NCI-H345 (cell line): ENCODE data around the gene WDR90.

ENCODE experiments used
- DNase-seq: peaks from one replicate; lab custom pipeline; 2025; lab: John Stamatoyannopoulos, UW

The WDR90 gene

DNA sequence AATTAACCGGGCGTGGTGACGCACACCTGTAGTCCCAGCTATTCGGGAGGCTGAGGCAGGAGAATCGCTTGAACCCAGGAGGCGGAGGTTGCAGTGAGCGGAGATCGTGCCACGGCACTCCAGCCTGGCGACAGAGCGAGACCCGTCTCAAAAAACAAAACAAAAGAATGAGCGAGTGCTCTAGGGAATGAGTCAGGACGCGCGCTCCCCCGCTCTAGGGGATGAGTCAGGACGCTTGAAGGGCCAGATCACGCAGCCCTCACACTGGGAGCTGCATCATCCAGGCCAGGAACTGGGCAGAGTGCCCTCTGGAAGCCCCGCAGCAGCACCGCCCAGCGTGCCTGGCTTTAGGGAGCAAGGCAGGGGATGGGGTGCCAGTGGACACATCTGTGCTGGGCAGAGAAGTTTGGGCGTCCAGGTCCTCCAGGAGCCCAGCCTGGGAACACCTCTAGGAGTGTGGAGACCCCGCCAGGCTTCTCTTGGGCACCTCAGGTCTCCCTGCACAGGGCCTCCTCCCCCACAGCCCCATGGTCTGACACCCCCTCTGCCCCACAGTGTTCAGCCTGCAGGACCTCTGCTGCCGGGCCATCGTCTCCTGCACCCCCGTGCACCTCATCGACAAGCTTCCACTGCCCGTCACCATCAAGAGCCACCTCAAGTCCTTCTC lies 22.2 kb upstream of the WDR90 start:
- DNase-seq: no peak

DNA sequence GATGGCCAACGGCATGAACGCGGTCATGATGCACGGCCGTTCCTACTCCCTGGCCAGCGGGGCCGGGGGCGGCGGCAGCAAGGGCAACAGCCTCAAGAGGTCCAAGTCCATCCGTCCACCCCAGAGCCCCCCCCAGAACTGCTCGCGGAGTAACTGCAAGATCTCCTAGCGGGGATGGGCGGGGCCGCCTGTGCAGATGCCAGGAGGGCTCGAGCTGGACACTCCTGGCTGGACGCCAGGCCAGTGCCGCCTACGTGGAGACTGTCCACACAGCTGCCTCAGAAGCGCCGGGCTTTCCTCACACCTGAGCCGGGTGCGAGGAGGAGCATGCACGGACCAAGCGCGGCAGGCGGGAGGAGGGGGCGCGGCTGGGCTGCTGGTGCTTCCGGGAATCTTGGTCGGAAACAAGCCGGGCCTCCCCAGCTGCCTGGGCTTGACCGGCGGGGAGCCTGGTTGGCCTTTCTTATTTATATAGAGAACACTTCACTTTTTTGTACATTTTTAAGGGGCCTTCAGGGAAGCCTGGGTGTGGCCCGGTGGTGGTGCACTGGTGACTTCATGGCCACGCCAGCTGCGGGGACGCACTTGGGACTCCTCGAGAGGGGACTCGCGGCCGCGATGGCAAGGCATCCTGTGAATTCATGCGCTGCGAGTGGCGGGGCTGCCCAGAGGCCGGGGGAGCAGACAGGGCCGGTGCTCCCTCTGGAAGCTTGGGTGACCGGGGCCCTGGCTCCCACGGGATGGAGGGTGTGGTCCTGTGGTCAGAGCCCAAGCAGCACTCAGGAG lies 21.5 kb upstream of the WDR90 start:
- DNase-seq: no peak

DNA sequence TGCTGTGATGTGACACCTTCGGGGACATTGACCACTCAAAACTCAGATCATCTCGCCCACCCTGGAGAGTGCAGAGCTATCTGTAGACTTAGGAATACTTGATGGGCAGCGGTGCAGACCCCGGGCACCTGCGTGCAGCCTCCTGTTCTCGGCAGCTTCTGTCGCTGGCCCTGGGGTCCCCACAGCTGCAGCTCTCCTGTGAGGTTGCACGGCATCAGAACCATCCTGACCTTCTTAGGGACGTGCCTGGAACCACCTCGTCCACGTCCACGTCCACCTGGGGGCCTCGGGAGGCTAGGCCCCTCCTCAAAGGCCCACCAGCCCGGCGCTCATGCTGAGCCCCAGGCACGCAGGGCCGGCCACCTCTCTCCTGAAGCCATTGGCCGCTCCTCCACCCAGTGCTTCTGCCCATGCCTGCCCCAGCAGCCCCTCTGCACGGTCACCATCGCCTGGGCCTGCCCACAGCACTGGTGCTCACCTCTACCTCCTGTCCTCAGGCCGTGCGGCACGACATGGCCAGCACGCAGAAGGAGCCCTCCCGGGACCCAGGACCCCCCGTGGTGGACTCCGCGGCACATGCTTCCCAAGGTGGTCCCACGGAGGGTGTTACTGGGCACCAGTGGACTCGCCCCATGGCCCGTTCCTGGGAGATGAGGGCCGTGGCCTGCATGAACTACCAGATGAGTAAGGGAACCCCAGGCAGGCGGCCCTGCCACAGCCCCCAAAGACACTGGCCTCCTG lies 20.7 kb upstream of the WDR90 start:
- DNase-seq: no peak

DNA sequence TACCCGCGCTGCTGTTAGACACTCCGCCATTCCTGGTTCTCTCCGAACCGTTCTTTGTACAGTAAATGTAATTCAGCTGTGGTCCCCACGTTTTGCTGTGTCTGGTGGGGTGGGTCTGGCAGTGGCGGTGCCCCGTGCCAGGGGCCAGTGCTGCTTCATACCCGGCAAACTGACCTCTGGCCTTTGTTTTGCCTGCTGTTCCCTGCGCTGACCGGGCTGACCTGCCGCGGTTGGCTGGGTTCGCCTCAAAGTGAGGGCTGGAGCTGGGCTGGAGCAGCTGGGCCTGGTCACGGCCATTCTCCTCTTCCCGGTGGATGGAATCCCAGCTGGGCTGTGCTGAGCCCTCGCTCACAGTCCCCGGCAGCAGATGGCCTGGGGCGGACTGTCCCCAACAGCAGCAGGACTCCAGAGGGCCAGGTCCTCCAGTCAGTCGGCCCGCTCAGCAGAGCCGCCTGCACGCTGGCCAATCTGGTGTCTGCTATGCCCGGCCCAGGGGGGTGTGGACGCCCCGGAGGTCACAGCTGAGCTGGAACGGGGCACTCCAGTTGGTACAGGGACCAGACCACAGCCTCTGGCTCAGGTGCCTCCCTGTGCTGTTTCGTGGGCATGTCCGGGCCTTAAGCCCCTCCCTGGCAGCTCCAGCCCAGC lies 19.9 kb upstream of the WDR90 start:
- no peak for DNase-seq

DNA sequence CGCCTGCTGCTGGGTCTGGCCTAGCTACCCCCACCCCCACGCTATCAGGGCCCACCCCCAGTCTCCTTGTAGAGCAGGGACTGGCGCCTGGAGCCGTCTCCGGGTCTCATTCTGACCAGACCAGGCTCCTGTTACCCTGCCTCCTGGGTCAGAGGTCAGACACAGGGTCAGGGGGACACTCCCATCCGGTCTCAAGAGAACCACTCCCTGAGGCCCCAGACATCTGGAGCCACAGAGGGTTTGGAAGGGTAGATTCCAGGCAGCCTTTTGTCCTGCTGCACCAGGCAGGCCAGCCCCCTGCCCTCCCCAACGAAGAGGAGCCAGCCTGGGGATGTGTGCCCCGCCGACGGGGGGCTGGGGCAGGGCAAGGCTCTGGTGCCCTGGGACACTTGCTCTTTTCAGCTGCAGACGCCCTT lies 19.3 kb upstream of the WDR90 start:
- DNase-seq: no peak

DNA sequence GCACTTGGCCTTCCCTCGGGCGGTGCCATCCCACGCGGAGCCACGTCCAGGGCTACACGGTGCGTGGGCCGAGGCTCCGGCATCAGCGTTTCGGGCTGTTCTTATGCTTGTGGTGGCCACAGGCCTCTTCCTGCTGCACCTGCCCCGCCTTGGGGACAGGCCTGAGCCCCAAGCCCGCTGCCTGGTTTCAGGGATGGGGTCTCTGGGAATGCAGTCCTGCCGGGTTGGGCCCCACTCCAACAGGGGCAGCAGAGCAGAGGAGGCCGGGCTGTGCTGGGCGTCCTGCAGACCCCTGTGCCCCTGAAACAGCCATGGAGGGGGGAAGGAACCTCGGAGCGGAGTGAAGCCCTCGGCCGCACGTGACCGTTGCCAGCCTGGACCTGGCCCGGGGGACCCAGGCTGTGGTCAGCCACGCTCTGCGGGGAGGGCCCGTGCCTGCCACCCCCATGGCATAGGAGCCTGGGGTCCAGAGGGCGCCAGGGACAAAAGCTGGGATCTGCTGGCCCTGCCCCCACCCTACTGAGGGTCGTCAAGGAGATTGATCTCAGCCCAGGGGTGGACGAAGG lies 18.8 kb upstream of the WDR90 start:
- no peak for DNase-seq

DNA sequence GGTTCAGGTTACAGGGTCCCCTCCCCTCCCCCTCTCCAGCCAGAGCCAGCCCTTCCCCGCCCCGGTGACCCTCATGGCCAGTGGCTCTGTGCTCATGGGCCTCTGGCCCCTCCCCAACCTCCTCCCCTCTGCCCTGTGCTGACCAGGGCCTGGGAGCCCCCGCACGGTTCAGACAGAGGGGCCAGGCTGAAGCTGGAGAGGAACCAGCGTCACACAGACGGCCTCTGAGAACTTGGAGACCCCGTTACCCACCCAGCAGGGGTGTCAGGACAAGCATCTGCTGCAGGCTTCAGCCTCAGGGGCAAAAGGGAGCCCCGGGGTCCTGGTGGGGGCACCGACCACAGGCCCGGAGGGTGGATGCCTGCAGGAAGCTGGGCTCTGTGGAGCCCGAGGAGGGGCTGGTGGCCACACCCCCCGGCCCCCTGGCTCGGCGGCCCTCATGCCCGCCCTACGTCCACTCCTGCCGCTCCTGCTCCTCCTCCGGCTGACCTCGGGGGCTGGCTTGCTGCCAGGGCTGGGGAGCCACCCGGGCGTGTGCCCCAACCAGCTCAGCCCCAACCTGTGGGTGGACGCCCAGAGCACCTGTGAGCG lies 18.3 kb upstream of the WDR90 start, which contains the start of gene WFIKKN1:
Gene WFIKKN1, plus strand, starts transcription at position 171 of the 591 bp plus-strand sequence. Its CDS starts 269 bp downstream, at position 440.
- no peak for DNase-seq

DNA sequence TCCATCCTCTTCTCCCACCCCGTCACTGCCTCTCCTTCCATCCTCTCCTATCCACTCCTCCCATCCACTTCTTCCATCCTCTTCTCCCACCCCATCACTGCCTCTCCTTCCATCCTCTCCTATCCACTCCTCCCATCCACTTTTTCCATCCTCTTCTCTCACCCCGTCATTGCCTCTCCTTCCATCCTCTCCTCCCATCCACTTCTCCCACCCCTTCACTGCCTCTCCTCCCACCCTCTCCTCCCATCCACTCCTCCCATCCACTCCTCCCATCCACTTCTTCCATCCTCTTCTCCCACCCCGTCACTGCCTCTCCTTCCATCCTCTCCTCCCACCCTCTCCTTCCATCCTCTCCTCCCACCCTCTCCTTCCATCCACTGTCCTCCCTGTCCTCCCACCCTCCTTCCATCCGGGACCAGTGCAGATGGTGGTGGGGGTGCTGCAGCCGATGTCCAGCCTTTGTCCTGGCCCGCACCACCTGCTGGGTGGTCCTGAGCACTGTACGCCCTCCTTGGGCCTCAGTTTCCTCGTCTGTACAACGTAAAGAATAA lies 17.3 kb upstream of the WDR90 start:
- no peak for DNase-seq

DNA sequence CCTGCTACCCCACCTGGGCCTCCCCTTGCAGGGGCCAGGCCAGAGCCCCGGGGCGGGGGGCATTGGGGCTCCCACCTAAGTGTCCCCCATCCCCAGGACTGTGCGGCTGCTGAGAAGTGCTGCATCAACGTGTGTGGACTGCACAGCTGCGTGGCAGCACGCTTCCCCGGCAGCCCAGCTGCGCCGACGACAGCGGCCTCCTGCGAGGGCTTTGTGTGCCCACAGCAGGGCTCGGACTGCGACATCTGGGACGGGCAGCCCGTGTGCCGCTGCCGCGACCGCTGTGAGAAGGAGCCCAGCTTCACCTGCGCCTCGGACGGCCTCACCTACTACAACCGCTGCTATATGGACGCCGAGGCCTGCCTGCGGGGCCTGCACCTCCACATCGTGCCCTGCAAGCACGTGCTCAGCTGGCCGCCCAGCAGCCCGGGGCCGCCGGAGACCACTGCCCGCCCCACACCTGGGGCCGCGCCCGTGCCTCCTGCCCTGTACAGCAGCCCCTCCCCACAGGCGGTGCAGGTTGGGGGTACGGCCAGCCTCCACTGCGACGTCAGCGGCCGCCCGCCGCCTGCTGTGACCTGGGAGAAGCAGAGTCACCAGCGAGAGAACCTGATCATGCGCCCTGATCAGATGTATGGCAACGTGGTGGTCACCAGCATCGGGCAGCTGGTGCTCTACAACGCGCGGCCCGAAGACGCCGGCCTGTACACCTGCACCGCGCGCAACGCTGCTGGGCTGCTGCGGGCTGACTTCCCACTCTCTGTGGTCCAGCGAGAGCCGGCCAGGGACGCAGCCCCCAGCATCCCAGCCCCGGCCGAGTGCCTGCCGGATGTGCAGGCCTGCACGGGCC lies 16.5 kb upstream of the WDR90 start:
- DNase-seq: no peak

DNA sequence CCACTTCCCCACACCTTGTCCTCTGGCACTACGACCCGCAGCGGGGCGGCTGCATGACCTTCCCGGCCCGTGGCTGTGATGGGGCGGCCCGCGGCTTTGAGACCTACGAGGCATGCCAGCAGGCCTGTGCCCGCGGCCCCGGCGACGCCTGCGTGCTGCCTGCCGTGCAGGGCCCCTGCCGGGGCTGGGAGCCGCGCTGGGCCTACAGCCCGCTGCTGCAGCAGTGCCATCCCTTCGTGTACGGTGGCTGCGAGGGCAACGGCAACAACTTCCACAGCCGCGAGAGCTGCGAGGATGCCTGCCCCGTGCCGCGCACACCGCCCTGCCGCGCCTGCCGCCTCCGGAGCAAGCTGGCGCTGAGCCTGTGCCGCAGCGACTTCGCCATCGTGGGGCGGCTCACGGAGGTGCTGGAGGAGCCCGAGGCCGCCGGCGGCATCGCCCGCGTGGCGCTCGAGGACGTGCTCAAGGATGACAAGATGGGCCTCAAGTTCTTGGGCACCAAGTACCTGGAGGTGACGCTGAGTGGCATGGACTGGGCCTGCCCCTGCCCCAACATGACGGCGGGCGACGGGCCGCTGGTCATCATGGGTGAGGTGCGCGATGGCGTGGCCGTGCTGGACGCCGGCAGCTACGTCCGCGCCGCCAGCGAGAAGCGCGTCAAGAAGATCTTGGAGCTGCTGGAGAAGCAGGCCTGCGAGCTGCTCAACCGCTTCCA lies 15.7 kb upstream of the WDR90 start:
- no peak for DNase-seq

DNA sequence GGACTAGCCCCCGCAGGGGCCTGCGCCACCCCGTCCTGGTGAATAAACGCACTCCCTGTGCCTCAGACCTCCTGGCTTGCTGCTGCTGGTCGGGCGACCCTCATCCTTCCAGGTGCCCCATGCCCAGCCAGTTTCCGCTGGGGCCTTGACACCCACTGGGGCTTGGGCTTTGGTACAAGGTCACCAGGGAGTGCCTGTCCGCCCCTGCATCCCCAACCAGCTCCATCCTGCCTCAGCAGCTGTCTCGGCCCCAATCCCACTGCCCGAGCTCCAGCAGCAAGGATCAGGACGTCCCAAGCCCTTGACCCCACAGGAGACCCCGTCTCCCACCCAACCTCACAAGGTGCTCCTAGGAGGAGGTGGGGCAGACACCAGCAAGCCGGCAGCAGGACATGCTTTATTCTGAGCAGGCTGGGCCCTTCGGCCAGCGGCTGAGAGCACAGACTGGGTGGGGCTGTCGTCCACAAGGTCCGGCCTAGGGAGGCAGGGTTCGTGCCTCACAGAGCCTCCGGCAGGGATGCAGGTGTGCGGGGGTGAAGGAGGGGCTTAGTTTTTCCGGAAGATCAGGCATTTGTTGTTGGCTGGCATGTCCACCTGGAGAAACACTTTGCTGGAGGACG lies 15.0 kb upstream of the WDR90 start:
- no peak for DNase-seq

DNA sequence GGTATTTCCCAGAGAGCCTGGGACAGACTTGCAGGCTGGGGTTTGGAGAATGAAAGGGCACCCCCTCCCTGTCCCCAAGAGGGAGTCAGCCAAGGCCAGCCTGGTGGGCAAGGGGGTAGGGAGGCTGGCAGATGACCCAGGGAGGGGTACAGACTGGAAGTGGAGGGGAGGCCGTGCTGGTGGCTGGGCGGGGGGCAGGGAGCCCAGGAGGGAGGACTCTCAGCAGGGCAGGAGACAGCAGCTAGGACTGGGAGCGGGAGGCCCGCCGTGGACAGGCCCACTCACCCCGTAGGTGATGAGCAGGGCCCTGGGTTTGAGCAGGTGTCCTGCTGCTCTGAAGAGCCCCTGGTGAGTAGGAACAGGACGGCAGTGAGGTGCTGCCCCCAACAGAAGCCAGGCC lies 14.2 kb upstream of the WDR90 start:
- DNase-seq: no peak

DNA sequence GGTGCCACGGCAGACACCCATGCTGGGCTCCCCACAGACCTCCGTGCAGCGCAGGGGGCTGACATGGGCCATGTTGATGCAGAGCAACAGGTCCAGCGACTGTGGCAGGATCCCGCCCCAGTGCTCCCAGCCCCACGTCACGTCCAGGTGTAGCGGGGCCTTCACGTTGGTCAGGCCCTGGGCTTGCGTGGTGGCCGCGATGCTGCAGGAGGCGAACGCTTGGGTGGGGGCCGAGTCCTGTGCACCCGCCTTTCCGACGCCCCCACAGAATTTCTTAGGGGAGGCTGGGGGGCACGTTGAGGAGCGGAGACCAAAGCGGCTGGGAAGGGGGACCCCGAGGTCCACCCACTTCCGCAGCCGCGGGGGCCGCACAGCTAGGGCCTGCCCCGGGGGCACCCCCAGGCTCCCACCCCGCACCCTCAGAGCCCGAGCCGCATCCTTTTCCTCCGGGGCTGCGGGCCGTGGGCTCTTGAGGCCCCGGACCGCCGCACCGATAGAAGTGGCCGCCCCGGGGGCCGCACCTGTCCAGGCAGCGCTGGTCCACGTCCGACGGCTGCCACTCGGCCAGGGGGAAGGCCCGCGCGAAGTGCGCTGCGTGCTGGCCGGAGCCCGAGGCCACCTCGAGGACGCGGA lies 13.5 kb upstream of the WDR90 start:
- DNase-seq: no peak

DNA sequence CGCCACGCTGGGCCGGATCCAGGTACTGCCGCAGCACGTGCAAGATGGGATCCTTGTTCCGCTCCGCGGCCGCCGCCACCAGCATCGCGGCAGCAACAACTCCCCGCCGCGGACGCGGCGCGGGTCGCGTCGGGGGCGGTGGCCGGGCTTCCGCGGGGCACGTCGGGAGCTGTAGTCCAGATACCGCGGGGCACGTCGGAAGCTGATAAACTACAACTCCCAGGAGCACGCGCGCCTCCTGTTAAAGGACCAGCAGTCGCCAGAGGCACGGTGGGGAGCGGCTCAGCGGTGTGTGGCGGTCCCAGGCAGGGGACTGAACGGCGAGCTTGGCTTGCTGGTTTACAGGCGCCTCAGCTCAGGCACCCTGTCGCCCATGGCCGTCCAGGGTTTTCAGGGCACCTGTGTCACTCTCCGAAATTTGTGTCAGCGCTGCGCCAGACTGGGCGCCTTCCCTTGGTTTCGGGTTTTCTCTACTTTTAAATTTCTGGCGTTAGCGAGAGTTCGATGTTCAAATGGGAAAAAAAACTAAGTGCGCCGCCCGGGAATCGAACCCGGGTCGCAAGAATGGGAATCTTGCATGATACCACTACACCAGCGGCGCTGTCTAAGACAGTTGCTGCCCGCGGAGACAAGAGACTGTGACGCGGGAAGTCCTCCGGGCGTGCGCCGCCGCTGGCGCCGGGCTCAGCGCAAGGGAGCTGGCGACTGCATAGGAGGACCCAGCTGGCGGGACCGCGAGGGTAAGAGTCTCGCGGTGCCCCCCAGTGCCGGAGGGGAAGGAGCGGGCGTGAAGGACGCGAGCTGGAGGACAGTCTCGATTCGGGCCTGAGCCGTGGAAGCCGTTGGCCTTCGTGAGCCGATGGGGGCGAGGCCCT lies 12.7 kb upstream of the WDR90 start, which contains the start of gene METTL26:
Gene METTL26, minus strand, starts transcription at position 100 of the 875 bp plus-strand sequence. Its CDS starts 15 bp downstream, at position 85.
- peak; percentile 96 for DNase-seq

DNA sequence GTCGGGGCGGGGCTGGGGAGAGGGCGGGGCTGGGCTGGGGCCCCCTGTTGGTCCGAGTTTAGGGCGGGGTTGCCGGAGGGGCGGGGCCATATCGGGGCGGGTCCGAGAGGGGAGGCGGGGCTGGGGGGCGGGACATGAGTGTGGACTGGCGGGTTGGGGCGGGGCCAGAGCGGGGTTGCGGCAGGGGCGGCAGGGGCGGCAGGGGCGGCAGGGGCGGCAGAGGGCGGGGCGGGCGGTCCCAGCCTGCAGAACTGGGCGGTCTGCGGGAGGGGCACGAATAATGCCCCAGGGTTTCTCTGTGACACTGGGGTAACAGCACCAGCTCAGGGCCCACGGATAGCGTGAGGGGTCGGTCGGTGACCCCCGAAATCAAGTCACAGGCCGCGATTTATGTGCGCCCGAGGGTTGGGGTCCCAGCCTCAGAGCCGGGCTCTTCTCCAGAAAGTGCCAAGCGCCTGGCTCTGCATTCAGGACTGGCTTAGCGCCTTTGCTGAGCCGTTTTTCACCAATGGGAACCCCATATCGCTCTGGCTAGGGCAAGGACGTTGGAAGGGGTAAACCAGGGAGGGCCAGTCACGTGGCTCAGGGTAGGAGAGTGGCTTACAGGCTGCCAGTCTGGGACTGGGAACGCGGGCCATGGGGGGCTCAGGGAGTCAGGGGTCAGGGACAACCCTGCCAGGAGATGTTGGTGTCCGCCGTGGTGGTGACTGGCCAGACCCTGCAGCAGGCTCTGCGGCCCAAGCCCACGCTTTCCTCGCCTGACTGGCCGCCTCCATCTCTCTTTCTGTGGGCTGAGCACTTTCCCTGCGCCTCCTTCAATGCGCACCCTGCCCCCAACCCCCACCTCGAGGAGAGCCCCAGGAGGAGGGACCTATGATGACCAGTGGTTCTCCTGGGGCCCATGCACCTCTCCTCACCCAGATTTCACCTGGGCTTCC lies 11.8 kb upstream of the WDR90 start:
- DNase-seq: peak; percentile 90

DNA sequence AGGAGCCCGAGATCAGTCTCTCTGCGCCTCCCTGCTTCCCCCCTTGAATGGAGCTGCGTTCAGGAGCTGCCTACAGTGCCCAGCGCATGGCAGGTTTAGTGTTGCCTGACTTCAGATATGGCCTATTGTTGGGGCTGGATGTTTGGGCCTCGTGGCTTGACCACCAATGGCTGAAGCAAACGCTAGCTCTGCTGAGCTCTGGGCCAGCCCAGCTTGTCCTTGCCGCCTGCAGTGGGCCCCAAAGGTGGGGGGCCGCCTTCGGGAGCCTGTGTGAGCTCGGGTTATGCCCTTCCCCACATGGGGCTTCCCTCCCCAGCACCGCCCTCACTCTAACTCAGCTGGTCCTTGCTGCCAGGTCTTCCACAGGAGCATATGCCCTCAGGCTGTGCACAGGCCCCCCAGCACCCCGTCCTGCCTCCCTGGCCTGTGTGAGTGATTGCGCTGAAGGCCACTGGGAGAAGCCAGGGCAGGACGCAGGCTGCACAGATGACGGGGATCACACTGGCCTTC lies 11.1 kb upstream of the WDR90 start:
- no peak for DNase-seq
